ENCODE measurements around the gene NUP43. TPM values are rescaled to one million over a fixed set of nuclear protein-coding genes. Genes with fewer than 3 reads are reported as not detected.
"Not testable (repeated sequence)": the region's sequence is repeated elsewhere in the genome, so short reads cannot be mapped to it uniquely, and the experiment has no call there.

Gene NUP43, protein sequence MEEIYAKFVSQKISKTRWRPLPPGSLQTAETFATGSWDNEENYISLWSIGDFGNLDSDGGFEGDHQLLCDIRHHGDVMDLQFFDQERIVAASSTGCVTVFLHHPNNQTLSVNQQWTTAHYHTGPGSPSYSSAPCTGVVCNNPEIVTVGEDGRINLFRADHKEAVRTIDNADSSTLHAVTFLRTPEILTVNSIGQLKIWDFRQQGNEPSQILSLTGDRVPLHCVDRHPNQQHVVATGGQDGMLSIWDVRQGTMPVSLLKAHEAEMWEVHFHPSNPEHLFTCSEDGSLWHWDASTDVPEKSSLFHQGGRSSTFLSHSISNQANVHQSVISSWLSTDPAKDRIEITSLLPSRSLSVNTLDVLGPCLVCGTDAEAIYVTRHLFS
- 10 to 100 TPM; 77.1 to 98.5 TPM for total RNA-seq

DNA sequence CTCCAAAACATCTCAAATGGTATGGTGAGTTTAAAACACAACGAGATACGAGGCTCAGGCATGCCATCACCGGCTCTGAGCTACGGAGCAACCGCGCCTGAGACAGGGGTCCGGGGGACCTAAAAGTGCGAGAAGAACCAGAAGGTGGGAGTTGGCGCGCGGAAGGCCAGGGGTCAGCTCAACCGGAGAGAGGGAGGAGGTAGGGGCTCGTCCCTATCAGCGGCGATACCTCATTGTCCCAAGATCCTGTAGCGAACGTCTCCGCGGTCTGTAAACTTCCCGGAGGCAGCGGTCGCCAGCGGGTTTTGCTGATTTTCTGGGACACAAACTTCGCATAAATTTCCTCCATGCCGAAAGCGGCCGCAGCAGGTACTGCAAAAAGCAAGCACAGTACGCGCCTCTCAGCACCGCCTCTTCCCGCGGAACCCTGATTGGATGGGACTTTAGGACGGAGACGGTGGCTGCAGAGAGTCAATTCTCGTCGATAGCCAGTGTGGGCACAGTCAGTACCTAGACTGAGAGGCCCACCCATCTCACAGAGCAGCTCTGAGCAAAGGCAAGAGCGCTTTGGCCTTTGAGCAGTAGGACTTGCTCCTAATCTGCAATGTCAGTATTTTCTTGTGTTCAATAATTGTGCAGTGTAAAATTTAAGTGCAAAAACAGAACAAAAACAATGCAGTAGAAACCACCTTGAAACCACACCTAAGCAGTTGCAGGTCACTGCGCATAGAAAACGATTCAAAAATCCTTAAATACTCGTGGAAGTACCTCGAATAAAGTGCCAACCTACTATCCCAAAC is at the start of gene NUP43:
TSS of gene NUP43 (minus strand) at position 383 of the 800 bp plus-strand sequence. CDS start at position 349, 34 bp downstream.
- H3K36me3 Mint-ChIP-seq = peaks cover 0 to 12% of the 10 kb centered on the region in 2 donors
- peak; percentile 68 to 71 for ATAC-seq
- H3K27ac Mint-ChIP-seq = peak within 1 kb of the TSS; percentile 96 to 97
- peak; percentile 90 to 91 for DNase-seq (ENCODE audit: low spot score in 2 of 2)
- H3K9me3 Mint-ChIP-seq = no peaks in the 10 kb centered on the region

GRCh38 chr6:149783551-149783950 is 37.2 kb upstream of the NUP43 start:
- H3K36me3 Mint-ChIP-seq = peaks cover 5 to 12% of the 10 kb centered on the region in 2 donors
- ATAC-seq (no peak), DNase-seq (ENCODE audit: low spot score in 2 of 2) (no peak)
- no peak overlapping the region for H3K27ac Mint-ChIP-seq
- no peaks in the 10 kb centered on the region for H3K9me3 Mint-ChIP-seq

DNA sequence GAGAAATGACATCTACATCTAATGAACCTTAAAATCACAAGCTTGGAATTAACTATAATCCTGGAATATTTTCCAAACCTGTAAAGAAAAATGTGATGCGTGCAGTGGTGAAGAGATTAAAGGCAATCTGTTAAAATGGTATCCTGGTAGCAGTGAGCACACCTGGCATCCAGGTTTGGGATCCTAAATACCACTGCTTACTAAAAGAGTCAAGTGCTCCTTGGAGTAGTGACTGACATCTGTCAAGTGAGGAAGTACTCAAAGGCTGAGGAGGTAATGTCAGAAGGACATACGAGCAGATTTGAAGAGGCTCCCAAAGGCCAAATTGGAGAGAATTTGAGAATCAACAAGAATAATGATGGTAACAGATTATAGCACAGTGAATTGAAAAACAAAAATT is 36.0 kb upstream of the NUP43 start:
- no peaks in the 10 kb centered on the region for H3K9me3 Mint-ChIP-seq
- H3K27ac Mint-ChIP-seq = no peak overlapping the region
- ATAC-seq (no peak), DNase-seq (ENCODE audit: low spot score in 2 of 2) (no peak)
- H3K36me3 Mint-ChIP-seq = peaks cover 5 to 12% of the 10 kb centered on the region in 2 donors

- Mint-ChIP-seq H3K36me3 (peaks cover 5 to 12% of the 10 kb centered on the region in 2 donors), H3K27ac (no peak overlapping the region), H3K9me3 (no peaks in the 10 kb centered on the region)
- no peak for ATAC-seq
- no peak for DNase-seq (ENCODE audit: low spot score in 2 of 2)
Observed at GRCh38 chr6:149781715-149782114, 35.4 kb upstream of the NUP43 start.

DNA sequence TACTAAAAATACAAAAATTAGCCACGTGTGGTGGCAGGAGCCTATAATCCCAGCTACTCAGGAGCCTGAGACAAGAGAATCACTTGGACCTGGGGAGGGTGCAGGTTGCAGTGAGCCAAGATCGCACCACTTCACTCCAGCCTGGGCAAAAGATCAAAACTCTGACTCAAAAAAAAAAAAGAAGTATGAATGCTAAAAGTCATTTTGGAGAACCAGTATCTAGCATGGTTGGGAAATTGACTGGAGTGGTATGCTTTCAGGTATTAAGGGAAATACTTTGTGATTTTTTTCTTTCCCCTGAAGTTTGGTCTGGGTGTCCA is 33.3 kb upstream of the NUP43 start:
- no peak for DNase-seq (ENCODE audit: low spot score in 2 of 2)
- H3K36me3 Mint-ChIP-seq = peaks cover 5 to 17% of the 10 kb centered on the region in 2 donors
- H3K9me3 Mint-ChIP-seq = no peaks in the 10 kb centered on the region
- no peak overlapping the region for H3K27ac Mint-ChIP-seq
- ATAC-seq = no peak

- DNase-seq (ENCODE audit: low spot score in 2 of 2) = no peak
- ATAC-seq = no peak
- H3K36me3 Mint-ChIP-seq = peaks cover 5 to 17% of the 10 kb centered on the region in 2 donors
- H3K9me3 Mint-ChIP-seq = no peaks in the 10 kb centered on the region
- H3K27ac Mint-ChIP-seq = no peak overlapping the region
Observed at GRCh38 chr6:149777624-149778023, 31.3 kb upstream of the NUP43 start.

- Mint-ChIP-seq H3K27ac (no peak overlapping the region), H3K36me3 (peaks cover 0 to 22% of the 10 kb centered on the region in 2 donors), H3K9me3 (no peaks in the 10 kb centered on the region)
- ATAC-seq (no peak), DNase-seq (ENCODE audit: low spot score in 2 of 2) (no peak)
Observed at GRCh38 chr6:149771925-149772324, 25.6 kb upstream of the NUP43 start.

DNA sequence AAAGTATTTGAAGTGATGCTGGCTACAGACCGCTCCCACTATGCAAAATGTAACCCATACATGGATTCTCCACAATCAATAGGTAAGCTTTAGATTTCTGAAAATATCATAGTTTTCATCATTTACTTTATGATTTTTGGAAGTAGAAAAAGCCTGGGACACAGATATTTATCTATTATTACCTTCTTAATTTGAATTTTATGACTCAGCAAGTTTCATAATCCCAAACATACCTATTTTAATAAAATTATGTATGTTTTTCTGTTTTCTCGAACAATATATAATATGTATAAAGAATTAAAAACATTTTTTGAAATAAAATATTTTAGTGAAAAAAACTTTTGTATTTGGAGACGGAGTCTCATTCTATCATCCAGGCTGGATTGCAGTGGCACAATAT is 24.9 kb upstream of the NUP43 start:
- ATAC-seq (no peak), DNase-seq (ENCODE audit: low spot score in 2 of 2) (no peak)
- Mint-ChIP-seq H3K9me3 (peaks cover 0 to under 1% of the 10 kb centered on the region in 2 donors), H3K27ac (no peak overlapping the region), H3K36me3 (peaks cover 3 to 29% of the 10 kb centered on the region in 2 donors)

DNA sequence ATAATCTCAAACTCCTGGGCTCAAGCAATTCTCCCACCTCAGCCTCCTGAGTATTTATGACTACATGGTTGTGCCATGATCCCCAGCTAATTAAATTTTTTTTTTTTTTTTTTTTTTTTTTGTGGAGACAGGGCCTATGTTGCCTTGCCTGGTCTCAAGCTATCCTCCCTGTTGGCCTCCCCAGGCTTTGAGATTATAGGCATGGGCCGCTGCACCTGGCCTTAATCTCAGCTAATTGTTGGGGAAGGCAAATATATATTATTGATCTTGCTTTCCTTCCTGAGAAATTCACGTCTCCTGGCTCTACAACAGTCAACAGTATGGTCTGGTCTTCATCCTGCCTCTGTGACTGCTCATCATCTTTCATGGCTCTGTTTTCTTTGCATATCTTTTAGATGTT is 23.3 kb upstream of the NUP43 start:
- no peak for ATAC-seq
- H3K36me3 Mint-ChIP-seq = peaks cover 7 to 29% of the 10 kb centered on the region in 2 donors
- no peak for DNase-seq (ENCODE audit: low spot score in 2 of 2)
- H3K27ac Mint-ChIP-seq = no peak overlapping the region
- peaks cover 4 to 5% of the 10 kb centered on the region in 2 donors for H3K9me3 Mint-ChIP-seq

DNA sequence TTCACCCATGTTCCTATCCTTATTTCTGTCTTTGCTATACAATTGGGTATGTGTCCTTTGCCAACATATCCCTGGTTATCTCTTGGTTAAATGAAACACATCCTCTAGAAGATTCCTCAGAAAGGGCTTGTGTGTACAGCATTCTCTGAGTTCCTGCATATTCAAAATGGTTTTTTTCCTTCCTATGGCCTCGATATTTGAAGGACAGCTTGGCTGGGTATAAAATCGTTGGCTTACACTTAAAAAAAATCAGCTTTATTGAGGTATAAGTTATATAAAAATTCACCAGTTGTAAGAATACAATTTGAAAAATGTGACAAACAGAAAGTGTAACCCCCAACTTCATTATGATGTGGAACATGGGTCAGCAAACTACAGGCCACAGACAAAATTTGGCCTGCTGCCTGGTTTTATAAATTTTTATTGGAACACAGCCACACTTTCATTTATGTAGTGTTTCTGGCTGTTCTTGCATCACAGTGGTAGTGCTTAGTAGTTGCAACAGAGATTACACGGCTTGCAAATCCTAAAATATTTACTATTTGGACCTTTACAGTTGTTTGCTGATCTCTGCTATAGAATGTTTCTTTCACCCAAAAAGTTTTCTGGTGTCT is 19.9 kb upstream of the NUP43 start:
- Mint-ChIP-seq H3K9me3 (peaks cover 4 to 5% of the 10 kb centered on the region in 2 donors), H3K36me3 (peaks cover 7 to 35% of the 10 kb centered on the region in 2 donors), H3K27ac (no peak overlapping the region)
- no peak for ATAC-seq
- DNase-seq (ENCODE audit: low spot score in 2 of 2) = no peak

GRCh38 chr6:149763866-149764265 is 17.5 kb upstream of the NUP43 start:
- no peak for DNase-seq (ENCODE audit: low spot score in 2 of 2)
- Mint-ChIP-seq H3K27ac (no peak overlapping the region), H3K9me3 (peaks cover 4 to 5% of the 10 kb centered on the region in 2 donors), H3K36me3 (peaks cover 7 to 35% of the 10 kb centered on the region in 2 donors)
- ATAC-seq = no peak

DNA sequence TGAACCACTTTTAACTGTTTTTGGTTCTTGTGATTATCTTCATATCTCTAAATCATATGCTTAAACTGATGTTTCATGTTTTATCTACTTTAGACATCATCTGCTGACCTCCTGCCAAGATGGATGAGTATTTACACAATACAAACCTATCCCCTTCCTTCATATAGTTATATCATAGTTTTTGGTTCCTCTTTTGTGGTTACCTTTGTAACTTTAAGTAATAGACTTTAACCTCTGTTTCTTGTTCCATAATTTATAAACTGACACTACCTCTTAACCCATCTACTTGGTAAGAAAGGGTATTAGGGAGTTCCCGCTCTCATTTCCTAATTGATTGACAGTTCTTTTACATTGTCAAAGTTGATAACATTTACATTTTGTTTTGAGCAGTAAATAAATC is 15.1 kb upstream of the NUP43 start:
- H3K9me3 Mint-ChIP-seq = peaks cover 4 to 5% of the 10 kb centered on the region in 2 donors
- ATAC-seq (no peak), DNase-seq (ENCODE audit: low spot score in 2 of 2) (no peak)
- no peak overlapping the region for H3K27ac Mint-ChIP-seq
- peaks cover 7 to 20% of the 10 kb centered on the region in 2 donors for H3K36me3 Mint-ChIP-seq

GRCh38 chr6:149756261-149756636 is 9.9 kb upstream of the NUP43 start:
- Mint-ChIP-seq H3K36me3 (peaks cover 0 to 6% of the 10 kb centered on the region in 2 donors), H3K27ac (no peak overlapping the region), H3K9me3 (no peaks in the 10 kb centered on the region)
- DNase-seq (ENCODE audit: low spot score in 2 of 2) = no peak
- ATAC-seq = no peak

DNA sequence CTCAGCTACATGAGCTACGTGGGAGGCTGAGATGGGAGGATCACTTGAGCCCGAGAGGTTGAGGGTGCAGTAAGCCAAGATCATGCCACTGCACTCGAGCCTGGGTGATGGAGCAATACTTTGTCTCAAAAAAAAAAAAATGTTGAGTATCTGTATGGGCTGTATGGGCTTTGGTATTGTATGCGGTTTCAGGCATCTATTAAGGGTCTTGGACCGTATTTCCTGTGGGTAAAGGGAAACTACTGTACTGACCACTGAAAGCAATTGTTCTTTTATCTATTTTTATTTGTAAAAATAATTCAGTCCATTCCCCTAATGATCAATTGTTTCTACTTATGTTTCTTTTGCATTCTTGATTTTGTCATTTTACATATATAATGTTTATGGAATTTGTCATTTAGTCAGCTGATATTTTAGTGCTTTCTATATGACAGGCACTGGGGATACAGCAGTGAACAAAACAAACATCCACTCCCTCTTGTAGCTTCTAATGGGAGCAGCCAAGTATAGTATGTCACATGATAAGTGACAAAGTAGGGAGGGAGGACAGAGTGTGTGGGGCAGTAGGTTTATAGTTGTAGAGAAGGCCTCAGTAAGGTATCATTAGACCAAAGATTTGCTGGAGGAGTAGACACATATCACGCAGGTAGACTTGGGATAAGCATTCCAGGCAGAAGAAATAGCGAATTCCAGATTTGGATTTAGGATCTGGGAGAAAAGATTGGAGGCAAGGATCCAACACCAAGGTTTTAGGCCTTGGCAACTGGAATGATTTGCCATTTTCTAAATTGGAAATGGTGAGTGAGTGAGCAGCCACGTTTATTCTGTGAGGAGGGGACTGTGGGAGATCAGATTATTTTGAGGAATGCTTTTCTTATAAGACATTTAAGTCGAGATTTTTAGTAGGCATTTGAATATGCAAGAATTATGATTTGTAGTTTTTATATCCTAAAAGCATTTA is 9.3 kb upstream of the NUP43 start:
- ATAC-seq = no peak
- Mint-ChIP-seq H3K27ac (no peak overlapping the region), H3K9me3 (no peaks in the 10 kb centered on the region), H3K36me3 (peaks cover 0 to 6% of the 10 kb centered on the region in 2 donors)
- no peak for DNase-seq (ENCODE audit: low spot score in 2 of 2)

DNA sequence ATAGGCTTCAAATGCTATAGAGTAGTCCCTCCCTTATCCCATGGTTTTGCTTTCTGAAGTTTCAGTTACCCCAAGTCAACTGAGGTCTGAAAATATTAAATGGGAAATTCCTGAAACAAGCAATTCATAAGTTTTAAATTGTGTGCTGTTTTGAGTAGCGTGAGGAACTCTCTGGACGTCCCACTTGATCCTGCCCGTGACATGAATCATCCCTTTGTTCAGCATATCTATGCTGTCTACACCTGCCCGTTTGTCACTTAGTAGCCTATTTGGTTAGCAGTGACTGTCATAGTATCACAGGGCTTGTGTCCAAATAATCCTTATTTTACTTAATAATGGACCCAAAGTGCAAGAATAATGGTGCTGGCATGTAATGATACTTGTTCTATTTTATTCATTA is 8.2 kb upstream of the NUP43 start:
- no peaks in the 10 kb centered on the region for H3K9me3 Mint-ChIP-seq

GRCh38 chr6:149753374-149753637 is 7.0 kb upstream of the NUP43 start:
- H3K27ac Mint-ChIP-seq; H3K9me3 Mint-ChIP-seq; ATAC-seq; DNase-seq (ENCODE audit: low spot score in 2 of 2); H3K36me3 Mint-ChIP-seq: not testable (repeated sequence)

More for the DNA sequence above, 8.2 kb upstream of the NUP43 start:
- ATAC-seq (no peak), DNase-seq (ENCODE audit: low spot score in 2 of 2) (no peak)
- no peak overlapping the region for H3K27ac Mint-ChIP-seq
- no peaks in the 10 kb centered on the region for H3K36me3 Mint-ChIP-seq

All from activated naive CD4-positive, alpha-beta T cell treated with anti-CD3 and anti-CD28 coated beads, Interleukin-2, amount 50 U/mL, for 72 hours (primary cell).